ENCODE results near the gene FSD1L. TPM values are rescaled to one million over a fixed set of nuclear protein-coding genes. Genes with fewer than 3 reads are reported as not detected.

FSD1L gene
- polyA plus RNA-seq, 2 of the 4 experiments (the other 2 are of a cell fraction), result 3.2 to 8.5 TPM

DNA sequence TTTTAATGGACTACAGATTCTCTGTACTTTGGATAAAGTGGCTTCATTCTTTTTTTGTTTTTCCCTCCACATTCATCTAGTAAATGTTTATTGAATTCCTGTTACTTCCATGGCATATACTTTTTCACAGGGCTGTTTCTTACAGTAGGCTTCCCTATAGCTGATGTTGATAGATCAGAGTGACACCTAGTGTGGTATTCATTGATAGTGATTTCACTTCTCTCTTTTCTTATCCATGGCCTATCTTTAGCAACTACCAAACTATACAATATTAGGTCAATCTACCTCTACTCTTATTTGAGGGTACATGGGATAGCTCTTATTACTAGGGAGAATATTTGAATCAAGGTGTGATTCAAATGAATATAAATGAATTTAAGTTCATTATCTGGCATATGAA lies 35.8 kb downstream of the FSD1L start:
- POLR2A ChIA-PET, result no interaction called here
- no peak for DNase-seq (ENCODE audit: low read depth in 1 of 2, low spot score in 1 of 2)
- Histone ChIP-seq H3K4me2 (0 out of 3 replicates have a peak overlapping the region, but pooled peaks have one; percentile 2), H3K9me3 (no peaks in the 10 kb centered on the region), H3K4me1 (peaks cover 19% of the 10 kb centered on the region; the same call in 2 of the 3 replicates), H3K4me3 (no peak overlapping the region), H3K27ac (no peak overlapping the region)
- CTCF ChIA-PET, result no interaction called here
- TF ChIP-seq HES2 (IDR thresholded peaks at IDR 0.05), result no peak
- TF ChIP-seq ESRRA (IDR thresholded peaks at IDR 0.05; ENCODE audit: borderline replicate concordance, low read length), result no peak
- TF ChIP-seq GATA3 (IDR thresholded peaks at IDR 0.05; ENCODE audit: borderline replicate concordance), result no peak
- TF ChIP-seq NR3C1 (IDR thresholded peaks at IDR 0.05), result no peak
- no peak for TF ChIP-seq HOXA7 (CRISPR knock-in tag; IDR thresholded peaks at IDR 0.05)
- no peak for TF ChIP-seq ZC3H11A (IDR thresholded peaks at IDR 0.05)
- TF ChIP-seq SREBF2 (IDR thresholded peaks at IDR 0.05), result no peak
- no peak for TF ChIP-seq RAD21 (conservative IDR thresholded peaks at IDR 0.05 in 1 of 2, IDR thresholded peaks at IDR 0.05 in 1 of 2)
- TF ChIP-seq POLR2A (IDR thresholded peaks at IDR 0.05; ENCODE audit: low read length), result no peak
- no peak for TF ChIP-seq MAX (IDR thresholded peaks at IDR 0.05)
- no peak for TF ChIP-seq JUNB (IDR thresholded peaks at IDR 0.05)
- TF ChIP-seq ELK1 (IDR thresholded peaks at IDR 0.05; ENCODE audit: low read depth, low read length), result no peak
- no peak for TF ChIP-seq BHLHE40 (IDR thresholded peaks at IDR 0.05; ENCODE audit: low read depth, low read length)
- no peak for TF ChIP-seq RCOR1 (IDR thresholded peaks at IDR 0.05; ENCODE audit: low read depth, low read length)
- no peak for TF ChIP-seq FOSL2 (IDR thresholded peaks at IDR 0.05)
- TF ChIP-seq FOSL2 (CRISPR knock-in tag; IDR thresholded peaks at IDR 0.05), result no peak
- TF ChIP-seq FOXS1 (CRISPR knock-in tag; IDR thresholded peaks at IDR 0.05), result no peak
- TF ChIP-seq POLR2AphosphoS2 (conservative IDR thresholded peaks at IDR 0.05; ENCODE audit: low read length), result no peak
- no peak for TF ChIP-seq MYC (IDR thresholded peaks at IDR 0.05; ENCODE audit: borderline replicate concordance, low read length)
- no peak for ATAC-seq
- peak; percentile 13 for FAIRE-seq

GRCh38 chr9:105484226-105484625 lies 36.4 kb downstream of the FSD1L start:
- Histone ChIP-seq H3K27ac (no peak overlapping the region), H3K4me2 (no peak overlapping the region), H3K9me3 (no peaks in the 10 kb centered on the region), H3K4me1 (peaks cover 19% of the 10 kb centered on the region; the same call in 2 of the 3 replicates), H3K4me3 (no peak overlapping the region)
- ATAC-seq (no peak), DNase-seq (ENCODE audit: low read depth in 1 of 2, low spot score in 1 of 2) (no peak), FAIRE-seq (no peak)
- no peak for TF ChIP-seq ESRRA (IDR thresholded peaks at IDR 0.05; ENCODE audit: borderline replicate concordance, low read length)
- TF ChIP-seq MYC (IDR thresholded peaks at IDR 0.05; ENCODE audit: borderline replicate concordance, low read length), result no peak
- TF ChIP-seq, protein P1, sequence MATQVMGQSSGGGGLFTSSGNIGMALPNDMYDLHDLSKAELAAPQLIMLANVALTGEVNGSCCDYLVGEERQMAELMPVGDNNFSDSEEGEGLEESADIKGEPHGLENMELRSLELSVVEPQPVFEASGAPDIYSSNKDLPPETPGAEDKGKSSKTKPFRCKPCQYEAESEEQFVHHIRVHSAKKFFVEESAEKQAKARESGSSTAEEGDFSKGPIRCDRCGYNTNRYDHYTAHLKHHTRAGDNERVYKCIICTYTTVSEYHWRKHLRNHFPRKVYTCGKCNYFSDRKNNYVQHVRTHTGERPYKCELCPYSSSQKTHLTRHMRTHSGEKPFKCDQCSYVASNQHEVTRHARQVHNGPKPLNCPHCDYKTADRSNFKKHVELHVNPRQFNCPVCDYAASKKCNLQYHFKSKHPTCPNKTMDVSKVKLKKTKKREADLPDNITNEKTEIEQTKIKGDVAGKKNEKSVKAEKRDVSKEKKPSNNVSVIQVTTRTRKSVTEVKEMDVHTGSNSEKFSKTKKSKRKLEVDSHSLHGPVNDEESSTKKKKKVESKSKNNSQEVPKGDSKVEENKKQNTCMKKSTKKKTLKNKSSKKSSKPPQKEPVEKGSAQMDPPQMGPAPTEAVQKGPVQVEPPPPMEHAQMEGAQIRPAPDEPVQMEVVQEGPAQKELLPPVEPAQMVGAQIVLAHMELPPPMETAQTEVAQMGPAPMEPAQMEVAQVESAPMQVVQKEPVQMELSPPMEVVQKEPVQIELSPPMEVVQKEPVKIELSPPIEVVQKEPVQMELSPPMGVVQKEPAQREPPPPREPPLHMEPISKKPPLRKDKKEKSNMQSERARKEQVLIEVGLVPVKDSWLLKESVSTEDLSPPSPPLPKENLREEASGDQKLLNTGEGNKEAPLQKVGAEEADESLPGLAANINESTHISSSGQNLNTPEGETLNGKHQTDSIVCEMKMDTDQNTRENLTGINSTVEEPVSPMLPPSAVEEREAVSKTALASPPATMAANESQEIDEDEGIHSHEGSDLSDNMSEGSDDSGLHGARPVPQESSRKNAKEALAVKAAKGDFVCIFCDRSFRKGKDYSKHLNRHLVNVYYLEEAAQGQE (IDR thresholded peaks at IDR 0.05), result no peak
- no peak for TF ChIP-seq ZNF302 (CRISPR knock-in tag; IDR thresholded peaks at IDR 0.05)
- TF ChIP-seq CBX2 (IDR thresholded peaks at IDR 0.05; ENCODE audit: borderline replicate concordance, low read depth), result no peak
- TF ChIP-seq ZSCAN20 (CRISPR knock-in tag; IDR thresholded peaks at IDR 0.05), result no peak
- TF ChIP-seq RFX5 (IDR thresholded peaks at IDR 0.05), result no peak
- no peak for TF ChIP-seq HOXB13 (CRISPR knock-in tag; IDR thresholded peaks at IDR 0.05; ENCODE audit: low read depth)
- TF ChIP-seq, protein P2, sequence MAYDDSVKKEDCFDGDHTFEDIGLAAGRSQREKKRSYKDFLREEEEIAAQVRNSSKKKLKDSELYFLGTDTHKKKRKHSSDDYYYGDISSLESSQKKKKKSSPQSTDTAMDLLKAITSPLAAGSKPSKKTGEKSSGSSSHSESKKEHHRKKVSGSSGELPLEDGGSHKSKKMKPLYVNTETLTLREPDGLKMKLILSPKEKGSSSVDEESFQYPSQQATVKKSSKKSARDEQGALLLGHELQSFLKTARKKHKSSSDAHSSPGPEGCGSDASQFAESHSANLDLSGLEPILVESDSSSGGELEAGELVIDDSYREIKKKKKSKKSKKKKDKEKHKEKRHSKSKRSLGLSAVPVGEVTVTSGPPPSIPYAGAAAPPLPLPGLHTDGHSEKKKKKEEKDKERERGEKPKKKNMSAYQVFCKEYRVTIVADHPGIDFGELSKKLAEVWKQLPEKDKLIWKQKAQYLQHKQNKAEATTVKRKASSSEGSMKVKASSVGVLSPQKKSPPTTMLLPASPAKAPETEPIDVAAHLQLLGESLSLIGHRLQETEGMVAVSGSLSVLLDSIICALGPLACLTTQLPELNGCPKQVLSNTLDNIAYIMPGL (CRISPR knock-in tag; IDR thresholded peaks at IDR 0.05; ENCODE audit: borderline replicate concordance), result no peak
- no peak for TF ChIP-seq MAX (IDR thresholded peaks at IDR 0.05)
- no peak for TF ChIP-seq RARB (CRISPR knock-in tag; IDR thresholded peaks at IDR 0.05)
- no peak for TF ChIP-seq NPAS2 (CRISPR knock-in tag; IDR thresholded peaks at IDR 0.05; ENCODE audit: borderline replicate concordance)
- TF ChIP-seq, protein P3, sequence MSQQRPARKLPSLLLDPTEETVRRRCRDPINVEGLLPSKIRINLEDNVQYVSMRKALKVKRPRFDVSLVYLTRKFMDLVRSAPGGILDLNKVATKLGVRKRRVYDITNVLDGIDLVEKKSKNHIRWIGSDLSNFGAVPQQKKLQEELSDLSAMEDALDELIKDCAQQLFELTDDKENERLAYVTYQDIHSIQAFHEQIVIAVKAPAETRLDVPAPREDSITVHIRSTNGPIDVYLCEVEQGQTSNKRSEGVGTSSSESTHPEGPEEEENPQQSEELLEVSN (IDR thresholded peaks at IDR 0.05; ENCODE audit: borderline replicate concordance, low read depth), result no peak
- CTCF ChIA-PET, result no interaction called here
- POLR2A ChIA-PET, result no interaction called here
- WGBS (ENCODE audit: missing lambda C conversion rate), result 70% methylated on average over 2 of the region's 2 CpGs
